Measurements from ENCODE around the gene SLC8A1. TPM values are rescaled to one million over a fixed set of nuclear protein-coding genes. Genes with fewer than 3 reads are reported as not detected.

SLC8A1 gene
- total RNA-seq, 2 donors from 2014 or later: 23.2 to 28.2 TPM

DNA sequence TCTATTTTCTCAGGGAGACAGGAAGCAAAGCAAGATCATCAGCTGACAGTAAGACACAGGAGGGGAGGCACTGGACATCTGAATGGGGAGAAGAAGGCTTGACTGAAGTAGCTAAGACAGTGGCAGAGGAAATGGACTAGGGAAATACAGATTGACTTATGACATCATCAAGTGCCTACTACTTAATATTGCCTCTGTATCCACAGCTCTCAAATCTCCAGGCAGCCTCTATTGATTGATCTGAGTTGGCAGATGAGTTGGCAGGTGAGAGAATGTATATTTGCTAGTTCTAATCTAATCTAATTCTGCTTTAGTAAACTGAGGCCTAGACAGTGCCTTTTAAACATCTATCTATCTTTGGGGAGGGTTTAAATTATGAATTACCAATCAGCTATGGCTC, 242.1 kb downstream of the SLC8A1 start:
- Histone ChIP-seq H3K27ac (no peak overlapping the region), H3K27me3 (replicated peaks; ENCODE audit: insufficient read depth) (no peaks in the 10 kb centered on the region), H3K4me1 (replicated peaks) (no peaks in the 10 kb centered on the region), H3K9me3 (no peaks in the 10 kb centered on the region), H3K4me3 (no peak overlapping the region), H3K36me3 (no peaks in the 10 kb centered on the region)
- intact Hi-C loops (cut with DNase I): no loop called here
- TF ChIP-seq POLR2AphosphoS5 (IDR thresholded peaks at IDR 0.05) (no peak), POLR2A (IDR thresholded peaks at IDR 0.05) (no peak)
- TF ChIP-seq, protein P1, sequence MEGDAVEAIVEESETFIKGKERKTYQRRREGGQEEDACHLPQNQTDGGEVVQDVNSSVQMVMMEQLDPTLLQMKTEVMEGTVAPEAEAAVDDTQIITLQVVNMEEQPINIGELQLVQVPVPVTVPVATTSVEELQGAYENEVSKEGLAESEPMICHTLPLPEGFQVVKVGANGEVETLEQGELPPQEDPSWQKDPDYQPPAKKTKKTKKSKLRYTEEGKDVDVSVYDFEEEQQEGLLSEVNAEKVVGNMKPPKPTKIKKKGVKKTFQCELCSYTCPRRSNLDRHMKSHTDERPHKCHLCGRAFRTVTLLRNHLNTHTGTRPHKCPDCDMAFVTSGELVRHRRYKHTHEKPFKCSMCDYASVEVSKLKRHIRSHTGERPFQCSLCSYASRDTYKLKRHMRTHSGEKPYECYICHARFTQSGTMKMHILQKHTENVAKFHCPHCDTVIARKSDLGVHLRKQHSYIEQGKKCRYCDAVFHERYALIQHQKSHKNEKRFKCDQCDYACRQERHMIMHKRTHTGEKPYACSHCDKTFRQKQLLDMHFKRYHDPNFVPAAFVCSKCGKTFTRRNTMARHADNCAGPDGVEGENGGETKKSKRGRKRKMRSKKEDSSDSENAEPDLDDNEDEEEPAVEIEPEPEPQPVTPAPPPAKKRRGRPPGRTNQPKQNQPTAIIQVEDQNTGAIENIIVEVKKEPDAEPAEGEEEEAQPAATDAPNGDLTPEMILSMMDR (IDR thresholded peaks at IDR 0.05): no peak
- DNase-seq (ENCODE audit: low spot score): no peak

DNA sequence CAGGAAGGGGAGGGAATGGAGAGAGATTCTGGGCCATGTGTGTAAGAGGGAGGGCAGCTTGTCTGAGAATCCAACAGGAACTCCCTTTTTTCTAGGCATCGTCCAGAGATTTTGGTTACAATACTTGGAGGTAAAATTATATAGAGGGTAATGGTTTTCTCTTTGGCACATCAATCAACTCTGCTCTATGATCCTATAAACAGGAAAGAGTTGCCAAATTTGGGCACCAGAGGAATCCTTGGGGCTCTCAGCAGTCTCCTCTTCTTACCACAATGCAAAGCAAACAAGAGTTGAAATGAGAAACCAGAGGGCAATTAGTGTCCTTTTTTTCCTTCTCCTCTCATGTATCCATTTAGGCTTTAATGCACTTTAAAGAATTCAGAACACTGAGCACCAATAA, 243.4 kb downstream of the SLC8A1 start:
- TF ChIP-seq, protein P1 (IDR thresholded peaks at IDR 0.05): no peak
- TF ChIP-seq POLR2AphosphoS5 (IDR thresholded peaks at IDR 0.05) (no peak), POLR2A (IDR thresholded peaks at IDR 0.05) (no peak)
- Histone ChIP-seq H3K4me1 (replicated peaks) (no peaks in the 10 kb centered on the region), H3K36me3 (no peaks in the 10 kb centered on the region), H3K4me3 (no peak overlapping the region), H3K27ac (no peak overlapping the region), H3K9me3 (no peaks in the 10 kb centered on the region), H3K27me3 (replicated peaks; ENCODE audit: insufficient read depth) (no peaks in the 10 kb centered on the region)
- DNase-seq (ENCODE audit: low spot score): no peak
- 38% methylated on average over 1 of the region's 1 CpG for WGBS
- intact Hi-C loops (cut with DNase I): no loop called here

DNA sequence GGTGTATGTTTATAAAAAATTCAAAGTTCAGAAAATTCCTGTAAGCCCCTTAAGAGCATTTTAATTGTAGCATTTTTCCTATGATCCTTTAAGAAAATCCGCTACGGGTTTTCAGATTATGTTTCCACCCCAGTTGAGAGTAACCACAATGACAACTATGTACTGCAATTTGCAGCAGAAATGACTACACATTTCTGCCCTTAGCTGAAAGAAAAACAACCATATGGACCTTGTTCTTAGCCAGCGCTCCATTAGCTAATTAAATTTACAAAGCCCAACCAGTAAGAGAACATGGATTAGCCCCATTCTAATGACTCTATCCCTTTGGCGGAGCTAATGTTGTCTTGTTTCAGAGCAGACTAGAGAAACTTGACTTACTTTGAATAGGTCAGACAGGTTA, 247.6 kb downstream of the SLC8A1 start:
- TF ChIP-seq POLR2A (IDR thresholded peaks at IDR 0.05) (no peak), POLR2AphosphoS5 (IDR thresholded peaks at IDR 0.05) (no peak)
- TF ChIP-seq, protein P1 (IDR thresholded peaks at IDR 0.05): no peak
- Histone ChIP-seq H3K9me3 (no peaks in the 10 kb centered on the region), H3K36me3 (no peaks in the 10 kb centered on the region), H3K4me1 (replicated peaks) (no peaks in the 10 kb centered on the region), H3K27me3 (replicated peaks; ENCODE audit: insufficient read depth) (no peaks in the 10 kb centered on the region), H3K4me3 (no peak overlapping the region), H3K27ac (no peak overlapping the region)
- intact Hi-C loops (cut with DNase I): no loop called here
- DNase-seq (ENCODE audit: low spot score): no peak
- 88% methylated on average over 4 of the region's 4 CpGs for WGBS

DNA sequence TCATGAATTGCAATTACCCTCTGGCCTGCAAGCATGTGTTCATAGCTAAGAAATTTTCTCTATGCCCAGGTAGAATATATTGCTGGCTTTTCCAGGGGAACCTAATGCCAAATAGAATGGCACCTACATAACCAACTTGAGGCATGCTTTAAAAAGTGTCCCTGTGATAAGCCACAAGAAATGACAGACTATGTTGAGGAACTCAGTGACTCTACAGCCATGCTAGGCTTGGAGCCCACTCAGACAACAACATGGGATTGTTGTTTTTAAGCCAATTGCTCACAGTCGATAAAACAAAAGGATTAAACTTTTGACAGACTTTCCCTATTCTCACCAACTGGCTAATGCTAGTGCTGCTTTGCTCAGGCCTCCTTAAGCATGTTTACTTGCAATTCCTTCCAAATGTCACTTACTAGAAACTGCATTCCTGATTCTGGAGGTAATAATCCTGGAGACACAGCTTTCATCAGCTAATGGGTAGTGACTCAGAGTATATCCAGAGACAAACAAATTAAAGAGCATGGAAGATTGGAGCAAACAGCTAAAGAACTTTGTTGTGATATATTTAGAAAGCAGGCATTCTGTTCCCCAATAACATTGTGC, 249.0 kb downstream of the SLC8A1 start:
- Histone ChIP-seq H3K9me3 (no peaks in the 10 kb centered on the region), H3K4me3 (no peak overlapping the region), H3K36me3 (no peaks in the 10 kb centered on the region), H3K27me3 (replicated peaks; ENCODE audit: insufficient read depth) (no peaks in the 10 kb centered on the region), H3K4me1 (replicated peaks) (no peaks in the 10 kb centered on the region), H3K27ac (no peak overlapping the region)
- 15% methylated on average over 1 of the region's 1 CpG for WGBS
- TF ChIP-seq POLR2AphosphoS5 (IDR thresholded peaks at IDR 0.05) (no peak), POLR2A (IDR thresholded peaks at IDR 0.05) (no peak)
- TF ChIP-seq, protein P1 (IDR thresholded peaks at IDR 0.05): no peak
- intact Hi-C loops (cut with DNase I): no loop called here
- DNase-seq (ENCODE audit: low spot score): no peak

DNA sequence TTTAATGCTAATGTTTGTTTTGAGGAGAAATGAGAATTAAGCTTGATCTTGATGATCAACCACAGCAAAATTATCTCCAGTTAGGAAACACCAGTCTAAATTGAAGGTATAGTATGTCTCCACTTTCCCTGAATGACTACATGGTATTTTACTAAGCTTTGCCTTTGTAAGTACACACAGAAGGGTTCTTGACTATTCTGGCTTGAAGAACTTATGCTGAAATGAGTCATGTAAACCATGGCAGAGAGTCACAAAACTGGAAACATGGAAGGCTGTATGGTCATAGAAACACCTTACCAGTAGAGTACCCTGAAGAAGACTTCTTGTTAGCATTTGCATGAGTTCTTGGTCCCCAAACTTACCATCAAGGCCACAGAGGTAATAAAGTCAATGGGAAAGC, 250.5 kb downstream of the SLC8A1 start:
- Histone ChIP-seq H3K36me3 (no peaks in the 10 kb centered on the region), H3K27me3 (replicated peaks; ENCODE audit: insufficient read depth) (no peaks in the 10 kb centered on the region), H3K4me1 (replicated peaks) (no peaks in the 10 kb centered on the region), H3K27ac (no peak overlapping the region), H3K9me3 (no peaks in the 10 kb centered on the region), H3K4me3 (no peak overlapping the region)
- intact Hi-C loops (cut with DNase I): no loop called here
- no peak for DNase-seq (ENCODE audit: low spot score)
- TF ChIP-seq, protein P1 (IDR thresholded peaks at IDR 0.05): no peak
- TF ChIP-seq POLR2A (IDR thresholded peaks at IDR 0.05) (no peak), POLR2AphosphoS5 (IDR thresholded peaks at IDR 0.05) (no peak)
